Common myeloid progenitor, CD34-positive (primary cell): ENCODE measurements around the gene FOXP4. TPM values are rescaled to one million over a fixed set of nuclear protein-coding genes. Genes with fewer than 3 reads are reported as not detected.
A peak's percentile ranks its signal among the peaks of the same experiment; 100 is the strongest.

Experiments
- CTCF ChIA-PET: fragments of 350-600 bp; sonication (Branson Sonifier 250); formaldehyde crosslinking; loops from one replicate; lab custom pipeline; 2021; ENCODE audit warnings: antibody characterized with exemption; lab: Charles Lee
- POLR2A ChIA-PET: fragments of 350-600 bp; sonication (Branson Sonifier 250); formaldehyde crosslinking; loops from one replicate; lab custom pipeline; 2021; ENCODE audit warnings: antibody characterized with exemption; lab: Charles Lee
- DNase-seq, 3 donors: peaks; one replicate each; pipeline versions ENCODE4 v3.0.0 to v3.0.0-alpha.2; 2013
- H3K27ac ChIP-seq, 2 experiments: 1 replicate in 1 of 2; 2 replicates in 1 of 2; pipeline ENCODE4 v1.7.0; 2013; ENCODE audit warnings: inconsistent platforms in 2 of 2, low read length in 2 of 2, mild to moderate bottlenecking in 2 of 2, low read depth in 1 of 2, moderate library complexity in 1 of 2; ENCODE audit not compliant: severe bottlenecking in 2 of 2, insufficient read depth in 1 of 2, poor library complexity in 1 of 2
- H3K27me3 ChIP-seq, 5 experiments: replicated peaks in 2 of 5; 1 replicate in 3 of 5; 2 replicates in 2 of 5; pipeline versions ENCODE4 v1.6.1 to v1.7.0; 2013; ENCODE audit warnings: low read length in 4 of 5, mild to moderate bottlenecking in 2 of 5, moderate library complexity in 2 of 5, inconsistent platforms in 1 of 5; ENCODE audit not compliant: insufficient read depth in 5 of 5, control insufficient read depth in 4 of 5
- H3K36me3 ChIP-seq, 4 experiments: 1 replicate in 2 of 4; 2 replicates in 2 of 4; pipeline versions ENCODE4 v1.6.1 to v1.7.0; 2013; ENCODE audit warnings: low read length in 3 of 4, control low read depth in 1 of 4, mild to moderate bottlenecking in 1 of 4; ENCODE audit not compliant: control insufficient read depth in 4 of 4, insufficient read depth in 4 of 4
- H3K4me1 ChIP-seq, 4 experiments: 1 replicate in 3 of 4; 2 replicates in 1 of 4; pipeline versions ENCODE4 v1.6.1 to v1.7.1; 2013; ENCODE audit warnings: low read length in 3 of 4, mild to moderate bottlenecking in 3 of 4, control low read depth in 1 of 4, inconsistent platforms in 1 of 4, moderate library complexity in 1 of 4; ENCODE audit not compliant: control insufficient read depth in 4 of 4, insufficient read depth in 4 of 4; ENCODE audit errors: control extremely low read depth in 1 of 4
- H3K4me3 ChIP-seq, 7 experiments: 1 replicate in 4 of 7; 2 replicates in 3 of 7; pipeline versions ENCODE4 v1.5.1 to v1.7.0; 2013; ENCODE audit warnings: mild to moderate bottlenecking in 7 of 7, low read length in 6 of 7, moderate library complexity in 6 of 7, inconsistent platforms in 2 of 7, low read depth in 2 of 7, control low read depth in 1 of 7; ENCODE audit not compliant: insufficient read depth in 4 of 7, control insufficient read depth in 1 of 7; ENCODE audit errors: extremely low read depth in 1 of 7
- H3K9me3 ChIP-seq, 5 experiments: 1 replicate in 4 of 5; 2 replicates in 1 of 5; pipeline versions ENCODE4 v1.6.1 to v1.7.1; 2013; ENCODE audit warnings: low read length in 4 of 5, mild to moderate bottlenecking in 2 of 5, inconsistent platforms in 1 of 5, low read depth in 1 of 5, moderate library complexity in 1 of 5; ENCODE audit not compliant: control insufficient read depth in 4 of 5, insufficient read depth in 2 of 5; ENCODE audit errors: control extremely low read depth in 1 of 5
- WGBS: methylation state at CpG from one replicate; pipeline ENCODE4 v1.1.5; 2013; ENCODE audit not compliant: insufficient coverage; 5-methylcytosine and 5-hydroxymethylcytosine counted together
- polyA plus RNA-seq: library from polyadenylated mRNA; unstranded; fragments of 120-200 nt; gene quantifications from one replicate; pipeline ENCODE4 v1.2.1, GENCODE V29; 2013

Gene FOXP4
- 4.2 TPM for polyA plus RNA-seq

DNA sequence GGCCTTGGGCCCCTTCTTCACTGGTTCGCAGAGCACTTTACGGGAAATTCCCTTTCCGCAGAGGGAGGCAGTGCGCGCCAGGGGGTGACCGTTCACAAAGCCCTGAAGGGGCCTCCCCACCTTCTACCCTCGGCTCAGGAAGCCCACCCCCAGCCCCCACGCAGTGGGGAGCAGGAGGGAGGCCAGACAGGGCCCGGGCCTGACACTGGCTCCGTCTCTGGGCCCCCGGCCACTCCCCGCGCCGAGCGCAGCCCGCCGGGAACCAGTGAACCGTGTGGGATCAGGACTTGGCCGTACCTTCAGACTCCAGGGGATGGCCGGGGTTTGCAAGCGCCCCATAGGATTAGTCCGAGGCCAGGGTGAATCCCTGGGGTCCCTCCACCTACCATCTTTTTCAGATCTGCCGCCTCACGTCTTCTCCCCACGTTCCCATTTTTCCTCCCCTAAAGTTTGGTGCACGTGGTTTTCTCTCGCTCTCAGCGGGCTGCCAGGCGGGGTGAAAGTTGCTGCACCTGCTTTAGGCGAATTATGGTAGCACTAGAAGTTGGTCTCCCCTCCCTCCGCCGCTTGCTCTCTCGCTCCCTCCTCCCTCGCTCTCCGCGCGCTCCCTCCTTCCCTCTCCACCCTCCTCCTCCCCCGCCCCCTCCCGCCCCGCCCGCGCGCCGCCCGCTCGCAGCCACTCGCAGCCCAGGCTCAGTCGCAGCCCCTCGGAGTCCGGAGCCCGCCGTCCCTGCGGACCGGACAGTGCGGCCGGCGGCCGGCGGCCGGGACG is at the start of gene FOXP4:
TSS of gene FOXP4 (plus strand) at position 679 of the 772 bp plus-strand sequence. CDS start 19,380 bp downstream, outside the sequence.
- POLR2A ChIA-PET, result no interaction called here
- peak; percentile 90 to 95 (median 94) for DNase-seq
- H3K27ac ChIP-seq, result peak within 1 kb of the TSS in 1 of 2 experiments; percentile 9
- 0% methylated on average over 30 of the region's 61 CpGs for WGBS
- no peaks in the 10 kb centered on the region for H3K36me3 ChIP-seq
- CTCF ChIA-PET, result interaction anchor here (2.2 kb wide), 1 partner anchor 120 kb away, joined by 7 read pairs; no protein-coding TSS in a partner anchor
- H3K9me3 ChIP-seq, result no peaks in the 10 kb centered on the region
- peak within 1 kb of the TSS; percentile 45 to 82 (median 66) for H3K4me3 ChIP-seq
- peaks cover 3 to 35% (median 31%) of the 10 kb centered on the region in 4 experiments for H3K4me1 ChIP-seq
- peaks cover 0 to 61% (median 7%) of the 10 kb centered on the region in 5 experiments for H3K27me3 ChIP-seq

DNA sequence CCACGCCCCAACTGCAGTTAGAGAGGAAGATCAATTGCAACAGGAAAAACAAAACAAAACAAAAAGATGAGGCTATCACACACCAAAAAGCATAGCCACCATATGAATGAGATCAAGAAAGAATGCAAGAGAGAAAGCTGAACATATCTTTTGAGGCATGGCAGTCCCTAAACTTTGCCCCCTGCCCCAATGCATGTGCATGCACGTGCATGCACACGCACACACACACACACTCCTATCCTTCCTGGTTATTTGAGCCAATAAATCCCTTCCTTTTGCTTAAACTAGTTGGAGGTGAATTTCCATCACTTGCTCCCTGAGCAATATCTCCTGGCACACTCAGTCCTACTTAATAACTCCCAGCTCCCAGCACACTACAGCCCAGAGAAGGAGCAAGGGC is 48.6 kb upstream of the FOXP4 start:
- Histone ChIP-seq H3K4me3 (no peak overlapping the region), H3K9me3 (no peaks in the 10 kb centered on the region), H3K4me1 (no peaks in the 10 kb centered on the region), H3K27ac (no peak overlapping the region), H3K36me3 (no peaks in the 10 kb centered on the region), H3K27me3 (peaks cover 0 to 57% (median 20%) of the 10 kb centered on the region in 5 experiments)
- ChIA-PET POLR2A (no interaction called here), CTCF (interaction anchor here (0.9 to 2.2 kb wide), 2 partner anchors 15 to 41 kb away, joined by 3 to 7 read pairs; no protein-coding TSS in a partner anchor)
- DNase-seq, result no peak
- WGBS, result no CpG with 5 or more reads among the region's 3 CpGs

- CTCF ChIA-PET, result interaction anchor here (1.4 to 2.2 kb wide), 2 partner anchors 42 to 130 kb away, joined by 5 to 7 read pairs; no protein-coding TSS in a partner anchor
Measured at GRCh38 chr6:41497994-41498393, 48.2 kb upstream of the FOXP4 start.

DNA sequence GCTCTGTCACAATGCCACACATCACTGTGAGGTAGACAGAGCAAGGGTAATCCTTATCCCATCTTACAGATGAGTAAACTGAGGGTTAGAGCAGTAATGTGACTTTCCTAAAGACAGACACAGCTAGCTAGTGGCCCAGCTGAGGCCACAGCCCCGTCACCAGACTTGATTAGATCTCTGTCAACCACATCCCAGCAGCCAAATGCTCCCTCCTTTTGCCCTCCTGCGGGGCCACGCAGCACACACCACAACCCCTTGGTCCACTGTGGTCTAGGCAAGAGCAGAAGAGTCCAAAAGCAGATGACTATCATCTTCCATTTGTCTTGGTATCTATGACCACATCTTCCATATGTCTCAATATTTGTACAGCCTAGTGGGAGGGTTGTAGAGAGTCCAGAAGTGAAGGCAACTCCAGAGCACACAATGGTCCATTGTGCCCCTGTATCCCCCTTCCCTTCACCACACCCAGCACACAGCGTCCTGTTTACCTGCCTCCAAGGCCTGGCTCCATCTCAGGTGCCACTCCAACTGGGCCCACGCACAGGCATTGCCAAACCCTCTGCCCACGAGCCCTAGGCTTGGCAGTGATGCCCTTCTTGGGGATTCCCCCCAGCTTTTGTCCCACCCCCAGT is 47.1 kb upstream of the FOXP4 start:
- ChIA-PET POLR2A (no interaction called here), CTCF (interaction anchor here (0.6 to 2.2 kb wide), 3 partner anchors 13 to 131 kb away, joined by 4 to 7 read pairs (median 5); no protein-coding TSS in a partner anchor)
- H3K36me3 ChIP-seq, result no peaks in the 10 kb centered on the region
- peaks cover 0 to 7% (median 4%) of the 10 kb centered on the region in 4 experiments for H3K4me1 ChIP-seq
- peaks cover 0 to 59% (median 24%) of the 10 kb centered on the region in 5 experiments for H3K27me3 ChIP-seq
- no peak overlapping the region for H3K27ac ChIP-seq
- WGBS, result 91% methylated on average over 4 of the region's 6 CpGs
- H3K9me3 ChIP-seq, result no peaks in the 10 kb centered on the region
- H3K4me3 ChIP-seq, result no peak overlapping the region
- peak in 1 of 3 donors; percentile 25 for DNase-seq

More at GRCh38 chr6:41497994-41498393, 48.2 kb upstream of the FOXP4 start:
- Histone ChIP-seq H3K36me3 (no peaks in the 10 kb centered on the region), H3K27ac (no peak overlapping the region), H3K4me3 (no peak overlapping the region), H3K4me1 (no peaks in the 10 kb centered on the region), H3K27me3 (peaks cover 0 to 57% (median 20%) of the 10 kb centered on the region in 5 experiments), H3K9me3 (no peaks in the 10 kb centered on the region)
- no peak for DNase-seq
- 100% methylated on average over 2 of the region's 2 CpGs for WGBS
- POLR2A ChIA-PET, result no interaction called here

DNA sequence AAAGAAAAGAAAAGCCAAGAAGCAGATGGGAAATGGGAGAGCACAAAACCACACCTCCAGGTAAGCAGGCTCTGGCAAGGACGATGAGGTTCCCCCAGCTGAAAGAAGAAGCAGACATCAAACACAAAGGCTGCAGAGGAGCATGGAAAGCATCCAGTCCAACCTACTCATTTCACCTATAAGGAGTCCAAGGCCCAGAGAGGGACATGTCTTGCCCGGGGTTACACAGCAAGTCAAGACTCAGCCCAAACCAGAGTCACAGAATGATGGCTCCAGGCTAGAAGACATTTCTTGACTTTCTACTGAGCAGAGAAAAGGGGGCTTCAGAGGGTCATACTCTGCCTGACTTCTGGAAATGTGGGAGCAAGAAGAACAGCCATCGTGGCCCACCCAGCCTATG is 45.6 kb upstream of the FOXP4 start:
- CTCF ChIA-PET, result no interaction called here
- Histone ChIP-seq H3K4me1 (peaks cover 2 to 21% (median 17%) of the 10 kb centered on the region in 4 experiments), H3K27me3 (peaks cover 0 to 68% (median 29%) of the 10 kb centered on the region in 5 experiments), H3K36me3 (no peaks in the 10 kb centered on the region), H3K9me3 (no peaks in the 10 kb centered on the region), H3K4me3 (no peak overlapping the region), H3K27ac (no peak overlapping the region)
- DNase-seq, result no peak
- 100% methylated on average over 3 of the region's 3 CpGs for WGBS
- POLR2A ChIA-PET, result interaction anchor here (0.6 kb wide), 1 partner anchor 21 kb away, joined by 3 read pairs; no protein-coding TSS in a partner anchor

GRCh38 chr6:41502566-41502916 is 43.6 kb upstream of the FOXP4 start:
- Histone ChIP-seq H3K4me1 (peaks cover 2 to 21% (median 17%) of the 10 kb centered on the region in 4 experiments), H3K27me3 (peaks cover 0 to 72% (median 33%) of the 10 kb centered on the region in 5 experiments), H3K36me3 (no peaks in the 10 kb centered on the region), H3K27ac (no peak overlapping the region), H3K4me3 (no peak overlapping the region), H3K9me3 (no peaks in the 10 kb centered on the region)
- ChIA-PET CTCF (no interaction called here), POLR2A (no interaction called here)
- WGBS, result 87% methylated on average over 3 of the region's 5 CpGs
- no peak for DNase-seq
